Central memory CD8-positive, alpha-beta T cell (primary cell): Measurements from ENCODE around the gene IL21.
A peak's percentile ranks its signal among the peaks of the same experiment; 100 is the strongest.

ENCODE experiments used
- ATAC-seq: fragments of 150-1000 bp; cut with Tn5 transposase; replicated peaks from 2 replicates; pipeline ENCODE4 v1.10.0; 2022; ENCODE audit warnings: mild to moderate bottlenecking, moderate FRiP score, moderate number of reproducible peaks; ENCODE audit not compliant: poor library complexity, severe bottlenecking; ENCODE audit errors: extremely low read depth
- DNase-seq, 2 donors: peaks; one replicate each; pipeline ENCODE4 v3.0.0; 2021; ENCODE audit warnings: low spot score in 2 of 2
- H3K27ac Mint-ChIP-seq: one replicate; pipeline ENCODE4 v1.8.0; 2022; ENCODE audit warnings: low read depth, mild to moderate bottlenecking, moderate library complexity, mixed read lengths
- H3K27me3 Mint-ChIP-seq: one replicate; pipeline ENCODE4 v1.8.0; 2022; ENCODE audit warnings: mixed read lengths
- H3K36me3 Mint-ChIP-seq: one replicate; pipeline ENCODE4 v1.8.0; 2022; ENCODE audit warnings: mild to moderate bottlenecking, moderate library complexity, mixed read lengths; ENCODE audit not compliant: insufficient read depth
- H3K4me1 Mint-ChIP-seq: one replicate; pipeline ENCODE4 v1.8.0; 2022; ENCODE audit warnings: mixed read lengths
- H3K4me3 Mint-ChIP-seq: one replicate; pipeline ENCODE4 v1.8.0; 2022; ENCODE audit warnings: mild to moderate bottlenecking, moderate library complexity, mixed read lengths
- H3K9me3 Mint-ChIP-seq: one replicate; pipeline ENCODE4 v1.8.0; 2022; ENCODE audit warnings: mixed read lengths

The IL21 gene

GRCh38 chr4:122623637-122624166 lies 2.8 kb upstream of the IL21 start:
- Mint-ChIP-seq H3K27ac (no peak overlapping the region), H3K9me3 (no peaks in the 10 kb centered on the region), H3K4me3 (no peak overlapping the region), H3K4me1 (peaks cover 16% of the 10 kb centered on the region), H3K36me3 (no peaks in the 10 kb centered on the region), H3K27me3 (no peaks in the 10 kb centered on the region)
- ATAC-seq (no peak), DNase-seq (no peak)

- ATAC-seq (no peak), DNase-seq (no peak)
- Mint-ChIP-seq H3K9me3 (no peaks in the 10 kb centered on the region), H3K27me3 (no peaks in the 10 kb centered on the region), H3K27ac (no peak overlapping the region), H3K4me3 (no peak overlapping the region), H3K4me1 (peaks cover 20% of the 10 kb centered on the region), H3K36me3 (no peaks in the 10 kb centered on the region)
Observed at GRCh38 chr4:122622400-122622799, 1.5 kb upstream of the IL21 start.

- ATAC-seq (no peak), DNase-seq (no peak)
- Mint-ChIP-seq H3K27ac (peak overlapping the region; percentile 88), H3K4me1 (peaks cover 20% of the 10 kb centered on the region), H3K9me3 (no peaks in the 10 kb centered on the region), H3K4me3 (peak overlapping the region; percentile 58), H3K36me3 (no peaks in the 10 kb centered on the region), H3K27me3 (no peaks in the 10 kb centered on the region)
Observed at GRCh38 chr4:122619611-122620010, 1.3 kb downstream of the IL21 start.

GRCh38 chr4:122617597-122618593 lies 3.0 kb downstream of the IL21 start:
- no peak for DNase-seq
- Mint-ChIP-seq H3K27ac (no peak overlapping the region), H3K4me3 (no peak overlapping the region), H3K4me1 (peaks cover 20% of the 10 kb centered on the region), H3K36me3 (no peaks in the 10 kb centered on the region), H3K9me3 (no peaks in the 10 kb centered on the region), H3K27me3 (no peaks in the 10 kb centered on the region)
- ATAC-seq = no peak

- ATAC-seq (no peak), DNase-seq (no peak)
- Mint-ChIP-seq H3K27ac (no peak overlapping the region), H3K36me3 (no peaks in the 10 kb centered on the region), H3K4me1 (peaks cover 20% of the 10 kb centered on the region), H3K27me3 (no peaks in the 10 kb centered on the region), H3K4me3 (no peak overlapping the region), H3K9me3 (no peaks in the 10 kb centered on the region)
Observed at GRCh38 chr4:122616915-122617596, 3.8 kb downstream of the IL21 start.

GRCh38 chr4:122614621-122615020 lies 6.2 kb downstream of the IL21 start:
- DNase-seq (no peak), ATAC-seq (no peak)
- no peak overlapping the region for H3K4me3 Mint-ChIP-seq
- H3K4me1 Mint-ChIP-seq = peaks cover 13% of the 10 kb centered on the region
- H3K9me3 Mint-ChIP-seq = no peaks in the 10 kb centered on the region
- no peaks in the 10 kb centered on the region for H3K36me3 Mint-ChIP-seq
- no peak overlapping the region for H3K27ac Mint-ChIP-seq
- no peaks in the 10 kb centered on the region for H3K27me3 Mint-ChIP-seq

- H3K9me3 Mint-ChIP-seq = no peaks in the 10 kb centered on the region
- ATAC-seq (no peak), DNase-seq (no peak)
- no peak overlapping the region for H3K27ac Mint-ChIP-seq
- H3K4me1 Mint-ChIP-seq = peaks cover under 1% of the 10 kb centered on the region
- H3K27me3 Mint-ChIP-seq = no peaks in the 10 kb centered on the region
- no peaks in the 10 kb centered on the region for H3K36me3 Mint-ChIP-seq
- H3K4me3 Mint-ChIP-seq = no peak overlapping the region
Observed at GRCh38 chr4:122612540-122612939, 8.3 kb downstream of the IL21 start.

- ATAC-seq (no peak), DNase-seq (no peak)
- peaks cover 15% of the 10 kb centered on the region for H3K27me3 Mint-ChIP-seq
- no peaks in the 10 kb centered on the region for H3K4me1 Mint-ChIP-seq
- no peak overlapping the region for H3K4me3 Mint-ChIP-seq
- H3K27ac Mint-ChIP-seq = no peak overlapping the region
- no peaks in the 10 kb centered on the region for H3K9me3 Mint-ChIP-seq
- H3K36me3 Mint-ChIP-seq = no peaks in the 10 kb centered on the region
Observed at GRCh38 chr4:122606364-122607043, 14.4 kb downstream of the IL21 start.

- ATAC-seq (no peak), DNase-seq (no peak)
- peaks cover 34% of the 10 kb centered on the region for H3K27me3 Mint-ChIP-seq
- no peaks in the 10 kb centered on the region for H3K4me1 Mint-ChIP-seq
- H3K4me3 Mint-ChIP-seq = no peak overlapping the region
- no peaks in the 10 kb centered on the region for H3K9me3 Mint-ChIP-seq
- H3K36me3 Mint-ChIP-seq = no peaks in the 10 kb centered on the region
- H3K27ac Mint-ChIP-seq = no peak overlapping the region
Observed at GRCh38 chr4:122604146-122604545, 16.7 kb downstream of the IL21 start.

- no peak for DNase-seq
- Mint-ChIP-seq H3K27ac (no peak overlapping the region), H3K4me3 (no peak overlapping the region), H3K36me3 (peaks cover 2% of the 10 kb centered on the region), H3K27me3 (peaks cover 34% of the 10 kb centered on the region), H3K4me1 (no peaks in the 10 kb centered on the region), H3K9me3 (no peaks in the 10 kb centered on the region)
- ATAC-seq = no peak
Observed at GRCh38 chr4:122603156-122603574, 17.7 kb downstream of the IL21 start.

- H3K27ac Mint-ChIP-seq = no peak overlapping the region
- H3K27me3 Mint-ChIP-seq = peaks cover 34% of the 10 kb centered on the region
- no peak overlapping the region for H3K4me3 Mint-ChIP-seq
- no peaks in the 10 kb centered on the region for H3K4me1 Mint-ChIP-seq
- ATAC-seq (no peak), DNase-seq (no peak)
- no peaks in the 10 kb centered on the region for H3K9me3 Mint-ChIP-seq
- peaks cover 2% of the 10 kb centered on the region for H3K36me3 Mint-ChIP-seq
Observed at GRCh38 chr4:122602277-122603142, 18.4 kb downstream of the IL21 start.

- Mint-ChIP-seq H3K4me3 (no peak overlapping the region), H3K9me3 (no peaks in the 10 kb centered on the region)
- no peak for ATAC-seq
Observed at GRCh38 chr4:122591196-122591595, 29.7 kb downstream of the IL21 start.

More at GRCh38 chr4:122591196-122591595, 29.7 kb downstream of the IL21 start:
- Mint-ChIP-seq H3K27ac (no peak overlapping the region), H3K27me3 (no peaks in the 10 kb centered on the region), H3K36me3 (no peaks in the 10 kb centered on the region), H3K4me1 (no peaks in the 10 kb centered on the region)
- DNase-seq = no peak
